PFSK-1 (cell line): ENCODE data around the gene SYCP2.

Experiments
- POLR2AphosphoS5 ChIP-seq: IDR thresholded peaks from 2 replicates; pipeline ENCODE4 v1.6.1; 2012; ENCODE audit warnings: low read depth, mild to moderate bottlenecking, control low read depth, low read length, moderate library complexity
- REST ChIP-seq, 2 experiments: IDR thresholded peaks; 2 replicates each; pipeline versions ENCODE4 v1.6.1 to v1.8.0; 2011 to 2012; ENCODE audit warnings: low read depth in 2 of 2, low read length in 2 of 2, control low read depth in 1 of 2, inconsistent platforms in 1 of 2, mild to moderate bottlenecking in 1 of 2, moderate library complexity in 1 of 2; ENCODE audit not compliant: insufficient read depth in 1 of 2
- TAF1 ChIP-seq: IDR thresholded peaks from 2 replicates; pipeline ENCODE4 v1.6.1; 2012; ENCODE audit warnings: low read length, control low read depth, borderline replicate concordance; ENCODE audit not compliant: insufficient read depth

- TF ChIP-seq TAF1 (no peak), POLR2AphosphoS5 (no peak), REST (IDR thresholded peaks at IDR 0.05; ENCODE audit: insufficient read depth in 1 of 2, low read depth in 2 of 2, low read length in 2 of 2) (no peak)
Measured at GRCh38 chr20:59880198-59880597, 53.2 kb downstream of the SYCP2 start.
